Smooth muscle cell (in vitro differentiated cells): ENCODE measurements around the gene EME2. TPM values are rescaled to one million over a fixed set of nuclear protein-coding genes. Genes with fewer than 3 reads are reported as not detected.

Source experiments
- DNase-seq: peaks from one replicate; lab custom pipeline; 2025; ENCODE audit not compliant: unreplicated experiment; lab: John Stamatoyannopoulos, UW
- H2AFZ ChIP-seq: fragments of 200-600 bp; sonication (generic); 2 replicates; pipeline ENCODE4 v1.6.0; 2016; ENCODE audit warnings: antibody characterized with exemption, low read depth, mild to moderate bottlenecking
- H3F3A ChIP-seq: fragments of 200-600 bp; sonication (generic); 2 replicates; pipeline ENCODE4 v1.6.0; 2017; ENCODE audit warnings: antibody characterized with exemption, low read depth
- H3K27ac ChIP-seq: fragments of 200-600 bp; sonication (generic); 2 replicates; pipeline ENCODE4 v1.5.1; 2016; ENCODE audit warnings: low read depth, mild to moderate bottlenecking
- H3K27me3 ChIP-seq: fragments of 200-600 bp; sonication (generic); 2 replicates; pipeline ENCODE4 v1.6.1; 2016; ENCODE audit warnings: low read depth, mild to moderate bottlenecking
- H3K36me3 ChIP-seq: fragments of 200-600 bp; sonication (generic); 2 replicates; pipeline ENCODE4 v1.5.1; 2016; ENCODE audit warnings: low read depth
- H3K4me1 ChIP-seq: fragments of 200-600 bp; sonication (generic); 2 replicates; pipeline ENCODE4 v1.5.1; 2016; ENCODE audit warnings: low read depth
- H3K4me2 ChIP-seq: fragments of 200-600 bp; sonication (generic); 2 replicates; pipeline ENCODE4 v1.6.0; 2016; ENCODE audit warnings: mild to moderate bottlenecking
- H3K4me3 ChIP-seq: fragments of 200-600 bp; sonication (generic); 2 replicates; pipeline ENCODE4 v1.5.1; 2016; ENCODE audit warnings: mild to moderate bottlenecking
- H3K79me2 ChIP-seq: fragments of 200-600 bp; sonication (generic); 2 replicates; pipeline ENCODE4 v1.6.0; 2016; ENCODE audit warnings: low read depth, mild to moderate bottlenecking
- H3K9ac ChIP-seq: fragments of 200-600 bp; sonication (generic); 2 replicates; pipeline ENCODE4 v1.6.0; 2016; ENCODE audit warnings: low read depth
- H3K9me3 ChIP-seq: fragments of 200-600 bp; sonication (generic); replicated peaks from 2 replicates; pipeline ENCODE4 v1.5.1; 2016; ENCODE audit warnings: low read depth
- H4K20me1 ChIP-seq: fragments of 200-600 bp; sonication (generic); 2 replicates; pipeline ENCODE4 v1.6.0; 2016; ENCODE audit warnings: low read depth
- WGBS: methylation state at CpG from one replicate; pipeline ENCODE4 v1.1.7; 2016; ENCODE audit warnings: low lambda C conversion rate; 5-methylcytosine and 5-hydroxymethylcytosine counted together
- polyA plus RNA-seq: library from polyadenylated mRNA; unstranded; fragments of >200 nt; fragmentation: Nextera tagmentation; extraction: Ambion mirVana; gene quantifications from 2 replicates; pipeline ENCODE4 v1.2.1, GENCODE V29; 2016
- total RNA-seq: library from RNA; depleted of rRNA; stranded (reverse); fragments of >200 nt; gene quantifications from 2 replicates; pipeline ENCODE4 v1.2.3, GENCODE V29; 2014
- TF ChIP-seq, protein P1 (sequence below): fragments of 200-600 bp; sonication (generic); IDR thresholded peaks from 2 replicates; pipeline ENCODE4 v1.5.1; 2017; ENCODE audit warnings: borderline replicate concordance, mild to moderate bottlenecking, antibody characterized with exemption; ENCODE audit not compliant: insufficient read depth, poor library complexity, severe bottlenecking

EME2 gene
- total and polyA plus RNA-seq, 2 experiments from 2014 or later, result 3.6 to 3.8 TPM

DNA sequence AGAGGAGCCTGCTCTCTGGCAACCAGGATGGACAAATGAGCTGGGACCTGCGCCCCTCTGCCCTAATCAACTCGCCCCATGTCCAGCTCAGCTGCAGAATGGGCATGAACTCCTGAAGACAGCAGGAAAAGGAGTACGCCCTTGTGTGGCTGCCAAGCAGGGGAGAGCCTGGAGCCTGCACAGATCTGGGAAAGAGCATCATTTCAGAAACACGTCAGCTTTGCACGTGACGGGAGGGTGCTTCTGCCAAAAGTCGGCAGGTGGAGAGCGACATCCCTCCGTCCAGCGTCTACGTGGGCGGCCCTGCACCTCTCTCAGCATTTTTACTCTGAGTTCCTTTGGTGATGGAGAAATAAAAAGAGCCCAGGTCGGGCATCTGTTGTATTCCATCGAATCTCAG lies 19.8 kb upstream of the EME2 start:
- no peak overlapping the region for H3K4me2 ChIP-seq
- H3K4me3 ChIP-seq, result no peak overlapping the region
- no peaks in the 10 kb centered on the region for H3K36me3 ChIP-seq
- peaks cover 3% of the 10 kb centered on the region for H3F3A ChIP-seq
- TF ChIP-seq, protein P1, sequence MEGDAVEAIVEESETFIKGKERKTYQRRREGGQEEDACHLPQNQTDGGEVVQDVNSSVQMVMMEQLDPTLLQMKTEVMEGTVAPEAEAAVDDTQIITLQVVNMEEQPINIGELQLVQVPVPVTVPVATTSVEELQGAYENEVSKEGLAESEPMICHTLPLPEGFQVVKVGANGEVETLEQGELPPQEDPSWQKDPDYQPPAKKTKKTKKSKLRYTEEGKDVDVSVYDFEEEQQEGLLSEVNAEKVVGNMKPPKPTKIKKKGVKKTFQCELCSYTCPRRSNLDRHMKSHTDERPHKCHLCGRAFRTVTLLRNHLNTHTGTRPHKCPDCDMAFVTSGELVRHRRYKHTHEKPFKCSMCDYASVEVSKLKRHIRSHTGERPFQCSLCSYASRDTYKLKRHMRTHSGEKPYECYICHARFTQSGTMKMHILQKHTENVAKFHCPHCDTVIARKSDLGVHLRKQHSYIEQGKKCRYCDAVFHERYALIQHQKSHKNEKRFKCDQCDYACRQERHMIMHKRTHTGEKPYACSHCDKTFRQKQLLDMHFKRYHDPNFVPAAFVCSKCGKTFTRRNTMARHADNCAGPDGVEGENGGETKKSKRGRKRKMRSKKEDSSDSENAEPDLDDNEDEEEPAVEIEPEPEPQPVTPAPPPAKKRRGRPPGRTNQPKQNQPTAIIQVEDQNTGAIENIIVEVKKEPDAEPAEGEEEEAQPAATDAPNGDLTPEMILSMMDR, result no peak
- no peaks in the 10 kb centered on the region for H3K9me3 ChIP-seq
- no peak overlapping the region for H3K9ac ChIP-seq
- no peaks in the 10 kb centered on the region for H3K27me3 ChIP-seq
- no peak for DNase-seq
- H3K79me2 ChIP-seq, result no peaks in the 10 kb centered on the region
- WGBS, result 96% methylated on average over 14 of the region's 14 CpGs
- H2AFZ ChIP-seq, result no peak overlapping the region
- H3K27ac ChIP-seq, result no peak overlapping the region
- H4K20me1 ChIP-seq, result peaks cover 11% of the 10 kb centered on the region
- H3K4me1 ChIP-seq, result no peaks in the 10 kb centered on the region

DNA sequence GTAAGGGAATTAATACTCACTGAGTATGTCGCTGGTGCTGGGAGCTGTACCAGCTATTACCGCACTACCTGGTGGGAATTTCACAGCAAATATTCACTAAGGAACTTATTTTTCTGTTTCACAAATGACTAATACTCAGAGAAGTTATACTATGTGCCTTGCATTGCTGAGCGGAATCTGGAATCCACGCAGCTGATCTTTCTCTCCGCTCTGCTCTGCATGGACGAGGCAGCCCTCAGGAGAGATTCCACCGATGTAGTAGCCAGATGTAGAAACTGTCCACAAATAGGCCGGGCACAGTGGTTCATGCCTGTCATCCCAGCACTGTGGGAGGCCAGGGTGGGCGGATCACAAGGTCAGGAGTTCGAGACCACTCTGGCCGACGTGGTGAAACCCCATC lies 18.4 kb upstream of the EME2 start:
- no peak overlapping the region for H2AFZ ChIP-seq
- no peaks in the 10 kb centered on the region for H3K36me3 ChIP-seq
- DNase-seq, result no peak
- TF ChIP-seq, protein P1, result no peak
- H3K9ac ChIP-seq, result no peak overlapping the region
- WGBS, result 97% methylated on average over 12 of the region's 12 CpGs
- no peak overlapping the region for H3K4me3 ChIP-seq
- peaks cover 3% of the 10 kb centered on the region for H3F3A ChIP-seq
- no peak overlapping the region for H3K27ac ChIP-seq
- H3K4me2 ChIP-seq, result no peak overlapping the region
- H4K20me1 ChIP-seq, result peaks cover 11% of the 10 kb centered on the region
- H3K4me1 ChIP-seq, result no peaks in the 10 kb centered on the region
- H3K79me2 ChIP-seq, result no peaks in the 10 kb centered on the region
- H3K27me3 ChIP-seq, result no peaks in the 10 kb centered on the region
- no peaks in the 10 kb centered on the region for H3K9me3 ChIP-seq

DNA sequence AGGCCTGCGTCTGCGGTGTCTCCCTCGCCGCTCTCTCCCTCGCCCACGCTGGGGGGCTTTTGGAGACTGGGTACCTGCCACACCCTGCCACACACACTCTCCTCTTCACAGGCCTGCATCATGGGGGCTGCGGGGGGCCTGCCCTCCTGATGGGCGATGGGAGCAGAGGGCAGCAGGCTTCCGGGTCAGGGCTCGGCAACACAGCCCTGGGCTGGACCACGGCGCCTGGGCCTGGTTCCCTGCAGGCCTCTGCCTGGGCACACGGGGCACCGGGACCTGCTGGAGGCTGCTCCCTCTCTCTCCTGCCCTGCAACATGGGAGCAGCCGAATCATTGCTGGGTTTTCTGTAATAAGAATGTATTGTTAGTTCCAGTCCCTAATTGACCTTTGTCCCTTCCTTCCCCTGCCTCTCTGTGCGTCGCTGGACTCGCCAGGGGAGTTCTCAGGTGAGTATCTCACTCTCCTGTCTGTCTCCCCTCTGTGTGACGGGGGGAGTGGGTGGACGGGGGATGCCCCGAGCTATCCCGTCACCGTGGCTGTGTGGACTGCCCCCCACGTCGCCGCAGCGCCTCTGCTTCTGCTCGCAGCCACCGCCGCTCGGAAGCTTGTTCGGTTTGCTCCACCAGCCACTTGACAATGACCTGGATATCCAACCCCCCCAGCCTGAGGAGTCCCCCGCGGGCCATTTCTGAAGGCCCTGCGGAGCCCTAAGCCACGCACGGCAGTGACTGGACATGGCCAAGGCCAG lies 14.7 kb upstream of the EME2 start:
- Histone ChIP-seq H3K9ac (no peak overlapping the region), H3K4me1 (no peaks in the 10 kb centered on the region), H2AFZ (no peak overlapping the region), H3K4me3 (no peak overlapping the region), H3K36me3 (no peaks in the 10 kb centered on the region), H3K79me2 (no peaks in the 10 kb centered on the region), H3K4me2 (no peak overlapping the region), H3K27me3 (no peaks in the 10 kb centered on the region), H4K20me1 (peaks cover 5% of the 10 kb centered on the region), H3F3A (peaks cover 3% of the 10 kb centered on the region), H3K27ac (no peak overlapping the region), H3K9me3 (no peaks in the 10 kb centered on the region)
- TF ChIP-seq, protein P1, result no peak
- WGBS, result 97% methylated on average over 36 of the region's 37 CpGs
- no peak for DNase-seq

DNA sequence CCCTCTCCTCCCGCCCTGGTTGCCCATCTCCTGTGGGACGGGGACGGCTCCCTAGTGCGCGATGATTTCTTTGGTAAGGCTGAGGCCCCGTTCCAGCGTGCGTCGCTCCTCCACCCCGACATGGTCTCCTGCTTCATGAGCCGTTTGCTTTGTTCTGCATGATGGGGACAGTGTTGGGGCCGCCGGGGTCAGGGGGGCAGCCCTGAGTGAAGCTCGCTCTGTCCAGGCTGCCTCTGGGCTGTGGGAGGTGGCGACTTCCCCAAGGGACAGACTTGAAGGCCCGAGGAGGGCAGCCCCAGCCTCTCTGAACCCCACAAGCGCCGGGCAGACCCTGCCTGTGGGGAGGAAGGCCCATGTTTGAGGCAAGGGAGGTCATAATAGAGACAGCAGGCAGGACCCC lies 13.7 kb upstream of the EME2 start:
- Histone ChIP-seq H3K36me3 (no peaks in the 10 kb centered on the region), H2AFZ (no peak overlapping the region), H3K27me3 (no peaks in the 10 kb centered on the region), H3K4me2 (no peak overlapping the region), H3K79me2 (no peaks in the 10 kb centered on the region), H3K27ac (no peak overlapping the region), H3K4me1 (no peaks in the 10 kb centered on the region), H3K9ac (no peak overlapping the region), H3F3A (peaks cover 3% of the 10 kb centered on the region), H4K20me1 (peaks cover 5% of the 10 kb centered on the region), H3K9me3 (no peaks in the 10 kb centered on the region), H3K4me3 (no peak overlapping the region)
- no peak for DNase-seq
- TF ChIP-seq, protein P1, result no peak
- WGBS, result 94% methylated on average over 18 of the region's 18 CpGs
